OCI-LY7 (cell line): ENCODE measurements around the gene PCDHGA7.
"Not testable (repeated sequence)": the region's sequence is repeated elsewhere in the genome, so short reads cannot be mapped to it uniquely, and the experiment has no call there.

Experiments
- EZH2phosphoT487 ChIP-seq: fragments of 200-600 bp; sonication (generic); IDR thresholded peaks from 2 replicates; pipeline ENCODE4 v1.6.1; 2018; ENCODE audit warnings: low read depth, borderline replicate concordance, mild to moderate bottlenecking, mixed run types, antibody characterized with exemption, low read length, moderate library complexity, mixed read lengths
- TF ChIP-seq, protein P1 (sequence below): fragments of 200-600 bp; sonication (generic); conservative IDR thresholded peaks from 2 replicates; pipeline ENCODE4 v1.5.1; 2014; ENCODE audit warnings: mild to moderate bottlenecking, antibody characterized with exemption, low read length, moderate library complexity, mixed read lengths

- TF ChIP-seq, protein P1, sequence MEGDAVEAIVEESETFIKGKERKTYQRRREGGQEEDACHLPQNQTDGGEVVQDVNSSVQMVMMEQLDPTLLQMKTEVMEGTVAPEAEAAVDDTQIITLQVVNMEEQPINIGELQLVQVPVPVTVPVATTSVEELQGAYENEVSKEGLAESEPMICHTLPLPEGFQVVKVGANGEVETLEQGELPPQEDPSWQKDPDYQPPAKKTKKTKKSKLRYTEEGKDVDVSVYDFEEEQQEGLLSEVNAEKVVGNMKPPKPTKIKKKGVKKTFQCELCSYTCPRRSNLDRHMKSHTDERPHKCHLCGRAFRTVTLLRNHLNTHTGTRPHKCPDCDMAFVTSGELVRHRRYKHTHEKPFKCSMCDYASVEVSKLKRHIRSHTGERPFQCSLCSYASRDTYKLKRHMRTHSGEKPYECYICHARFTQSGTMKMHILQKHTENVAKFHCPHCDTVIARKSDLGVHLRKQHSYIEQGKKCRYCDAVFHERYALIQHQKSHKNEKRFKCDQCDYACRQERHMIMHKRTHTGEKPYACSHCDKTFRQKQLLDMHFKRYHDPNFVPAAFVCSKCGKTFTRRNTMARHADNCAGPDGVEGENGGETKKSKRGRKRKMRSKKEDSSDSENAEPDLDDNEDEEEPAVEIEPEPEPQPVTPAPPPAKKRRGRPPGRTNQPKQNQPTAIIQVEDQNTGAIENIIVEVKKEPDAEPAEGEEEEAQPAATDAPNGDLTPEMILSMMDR: not testable (repeated sequence)
- not testable (repeated sequence) for TF ChIP-seq EZH2phosphoT487
These were observed 41.7 kb upstream of the PCDHGA7 start for GRCh38 chr5:141340781-141341354.
